MM.1S (cell line): ENCODE results near the gene ANTKMT.

Source experiments
- EZH2 ChIP-seq: fragments of 300-600 bp; sonication (generic); optimal IDR thresholded peaks from 2 replicates; pipeline ENCODE3; 2017; ENCODE audit warnings: low read depth, mild to moderate bottlenecking, antibody characterized with exemption, low read length, mixed read lengths
- TF ChIP-seq, protein P1 (sequence below): fragments of 300-600 bp; sonication (generic); IDR thresholded peaks from 2 replicates; pipeline ENCODE4 v1.5.1; 2016; ENCODE audit warnings: antibody characterized with exemption, low read length, mixed read lengths

DNA sequence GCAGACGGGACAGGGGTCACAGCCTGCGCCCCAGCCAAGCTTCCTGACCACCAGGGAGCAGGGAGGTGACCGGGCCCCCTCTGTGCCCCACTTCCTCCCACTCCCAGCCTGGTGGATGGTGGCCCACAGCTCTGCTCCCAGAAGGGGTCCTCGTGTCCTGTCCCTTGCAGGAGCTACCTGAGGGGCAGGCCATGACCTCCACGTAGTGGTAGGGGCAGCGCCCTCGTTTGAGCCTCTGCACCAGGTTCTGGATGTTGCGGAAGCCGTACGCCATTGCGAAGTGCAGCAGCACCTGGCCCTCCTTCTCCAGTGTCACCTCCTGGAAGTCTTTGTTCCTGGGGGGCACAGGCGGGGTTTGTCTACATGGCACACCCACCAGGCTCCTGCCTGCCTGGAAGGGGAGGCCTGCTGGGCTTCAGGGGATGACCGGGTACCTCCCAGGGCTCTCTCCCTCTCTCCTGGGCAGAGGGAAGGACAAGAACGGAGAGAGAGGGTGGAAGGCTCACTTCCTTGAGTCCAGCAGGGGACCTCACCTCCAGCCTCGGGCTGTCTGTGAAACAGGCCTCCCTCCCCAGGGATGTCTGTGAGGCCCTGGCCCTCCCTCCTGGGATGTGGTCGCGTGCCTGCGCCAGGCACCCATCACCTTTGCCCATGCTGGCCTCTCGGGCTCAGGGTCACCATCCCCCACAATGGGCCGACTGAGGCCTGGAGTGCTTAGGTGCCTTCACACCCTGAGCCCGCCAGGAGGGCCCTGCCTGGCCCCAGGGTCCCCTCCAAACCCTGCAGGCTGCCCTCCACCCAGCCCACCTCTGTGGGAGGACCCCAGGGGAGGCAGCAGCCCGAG lies 9.9 kb downstream of the ANTKMT start:
- TF ChIP-seq, protein P1, sequence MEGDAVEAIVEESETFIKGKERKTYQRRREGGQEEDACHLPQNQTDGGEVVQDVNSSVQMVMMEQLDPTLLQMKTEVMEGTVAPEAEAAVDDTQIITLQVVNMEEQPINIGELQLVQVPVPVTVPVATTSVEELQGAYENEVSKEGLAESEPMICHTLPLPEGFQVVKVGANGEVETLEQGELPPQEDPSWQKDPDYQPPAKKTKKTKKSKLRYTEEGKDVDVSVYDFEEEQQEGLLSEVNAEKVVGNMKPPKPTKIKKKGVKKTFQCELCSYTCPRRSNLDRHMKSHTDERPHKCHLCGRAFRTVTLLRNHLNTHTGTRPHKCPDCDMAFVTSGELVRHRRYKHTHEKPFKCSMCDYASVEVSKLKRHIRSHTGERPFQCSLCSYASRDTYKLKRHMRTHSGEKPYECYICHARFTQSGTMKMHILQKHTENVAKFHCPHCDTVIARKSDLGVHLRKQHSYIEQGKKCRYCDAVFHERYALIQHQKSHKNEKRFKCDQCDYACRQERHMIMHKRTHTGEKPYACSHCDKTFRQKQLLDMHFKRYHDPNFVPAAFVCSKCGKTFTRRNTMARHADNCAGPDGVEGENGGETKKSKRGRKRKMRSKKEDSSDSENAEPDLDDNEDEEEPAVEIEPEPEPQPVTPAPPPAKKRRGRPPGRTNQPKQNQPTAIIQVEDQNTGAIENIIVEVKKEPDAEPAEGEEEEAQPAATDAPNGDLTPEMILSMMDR = no peak
- no peak for TF ChIP-seq EZH2
